IMR-90 (cell line): ENCODE measurements around the gene NR5A1. TPM values are rescaled to one million over a fixed set of nuclear protein-coding genes. Genes with fewer than 3 reads are reported as not detected.

ENCODE experiments used
- ATAC-seq: fragments of 200-7000 bp; cut with Tn5 transposase; 2 replicates; pipeline ENCODE4 v1.9.1; 2020; ENCODE audit warnings: low read depth, mild to moderate bottlenecking, moderate library complexity
- BruUV-seq: library from RNA; stranded (reverse); fragments of 400-500 nt; replicated peaks from 2 replicates; lab custom pipeline; 2021; lab: Mats Ljungman, UMichigan
- CTCF ChIA-PET: fragments of 300-600 bp; formaldehyde crosslinking; extraction: SDS; loops from one replicate; lab custom pipeline; 2021; ENCODE audit warnings: antibody characterized with exemption; lab: Yijun Ruan, JAX
- POLR2A ChIA-PET: fragments of 300-600 bp; sonication (Branson Sonifier 250); formaldehyde crosslinking; loops from one replicate; lab custom pipeline; 2022; ENCODE audit warnings: antibody characterized with exemption; ENCODE audit not compliant: unreplicated experiment; lab: Charles Lee
- DNase-seq: peaks from one replicate; pipeline ENCODE4 v3.0.0; 2013
- H2AFZ ChIP-seq: replicated peaks from 2 replicates; pipeline ENCODE3; 2013; ENCODE audit warnings: low read length, mild to moderate bottlenecking; ENCODE audit not compliant: poor library complexity
- H2AK5ac ChIP-seq: 2 replicates; pipeline ENCODE4 v1.6.1; 2013; ENCODE audit warnings: low read depth, low read length, inconsistent platforms
- H2AK9ac ChIP-seq: replicated peaks from 2 replicates; pipeline ENCODE3; 2013; ENCODE audit warnings: mild to moderate bottlenecking, low read depth, low read length, moderate library complexity; ENCODE audit not compliant: poor library complexity
- H2BK120ac ChIP-seq: 2 replicates; pipeline ENCODE4 v1.6.1; 2013; ENCODE audit warnings: low read depth, low read length, inconsistent platforms
- H2BK15ac ChIP-seq: 3 replicates; pipeline ENCODE4 v1.6.1; 2013; ENCODE audit warnings: low read depth, low read length, inconsistent platforms
- H2BK20ac ChIP-seq: 2 replicates; pipeline ENCODE4 v1.6.1; 2013; ENCODE audit warnings: low read depth, mild to moderate bottlenecking, inconsistent platforms, low read length, moderate library complexity
- H2BK5ac ChIP-seq: 2 replicates; pipeline ENCODE4 v1.6.1; 2013; ENCODE audit warnings: mild to moderate bottlenecking, low read depth, low read length, inconsistent platforms; ENCODE audit not compliant: poor library complexity, severe bottlenecking
- H3K14ac ChIP-seq: replicated peaks from 2 replicates; pipeline ENCODE4 v1.6.1; 2013; ENCODE audit warnings: low read depth, low read length, inconsistent platforms
- H3K18ac ChIP-seq: 2 replicates; pipeline ENCODE4 v1.6.1; 2013; ENCODE audit warnings: low read depth, low read length, control low read depth
- H3K23ac ChIP-seq: 2 replicates; pipeline ENCODE4 v1.6.1; 2013; ENCODE audit warnings: low read depth, low read length, inconsistent platforms
- H3K27ac ChIP-seq: 2 replicates; pipeline ENCODE4 v1.5.1; 2013; ENCODE audit warnings: mild to moderate bottlenecking, control low read depth, low read length; ENCODE audit not compliant: insufficient read depth
- H3K27me3 ChIP-seq: 2 replicates; pipeline ENCODE4 v1.6.1; 2013; ENCODE audit warnings: low read length; ENCODE audit not compliant: control insufficient read depth, insufficient read depth
- H3K36me3 ChIP-seq: 2 replicates; pipeline ENCODE4 v1.6.1; 2013; ENCODE audit warnings: low read length, mixed read lengths; ENCODE audit not compliant: control insufficient read depth, insufficient read depth
- H3K4ac ChIP-seq: 2 replicates; pipeline ENCODE4 v1.6.1; 2013; ENCODE audit warnings: low read depth, low read length, inconsistent platforms
- H3K4me1 ChIP-seq: 2 replicates; pipeline ENCODE4 v1.6.1; 2013; ENCODE audit warnings: low read length, mixed read lengths; ENCODE audit not compliant: control insufficient read depth, insufficient read depth
- H3K4me2 ChIP-seq: 2 replicates; pipeline ENCODE4 v1.6.1; 2013; ENCODE audit warnings: low read depth, mild to moderate bottlenecking, control low read depth, low read length, moderate library complexity
- H3K4me3 ChIP-seq: 2 replicates; pipeline ENCODE4 v1.5.1; 2013; ENCODE audit warnings: low read depth, mild to moderate bottlenecking, control low read depth, low read length, moderate library complexity; ENCODE audit not compliant: insufficient read depth
- H3K56ac ChIP-seq: 2 replicates; pipeline ENCODE4 v1.6.1; 2013; ENCODE audit warnings: low read length, inconsistent platforms; ENCODE audit not compliant: insufficient read depth; ENCODE audit errors: extremely low read depth
- H3K79me1 ChIP-seq, 2 experiments: 2 replicates each; pipeline ENCODE4 v1.6.1; 2013; ENCODE audit warnings: low read length in 2 of 2, inconsistent platforms in 1 of 2, low read depth in 1 of 2
- H3K9ac ChIP-seq: 2 replicates; pipeline ENCODE4 v1.6.1; 2013; ENCODE audit warnings: low read depth, low read length, control low read depth
- H3K9me1 ChIP-seq: 2 replicates; pipeline ENCODE4 v1.6.1; 2013; ENCODE audit warnings: low read length, inconsistent platforms; ENCODE audit not compliant: insufficient read depth
- H3K9me3 ChIP-seq: 2 replicates; pipeline ENCODE4 v1.6.1; 2013; ENCODE audit warnings: low read length; ENCODE audit not compliant: control insufficient read depth, insufficient read depth
- H4K20me1 ChIP-seq: 2 replicates; pipeline ENCODE4 v1.6.1; 2013; ENCODE audit warnings: low read length, inconsistent platforms; ENCODE audit not compliant: insufficient read depth
- H4K5ac ChIP-seq: 2 replicates; pipeline ENCODE4 v1.6.1; 2013; ENCODE audit warnings: mild to moderate bottlenecking, low read depth, low read length, control low read depth
- H4K8ac ChIP-seq, 2 experiments: 2 replicates each; pipeline ENCODE4 v1.6.1; 2013; ENCODE audit warnings: low read depth in 2 of 2, low read length in 2 of 2, control low read depth in 1 of 2, inconsistent platforms in 1 of 2
- H4K91ac ChIP-seq: 2 replicates; pipeline ENCODE4 v1.6.1; 2013; ENCODE audit warnings: low read depth, low read length, inconsistent platforms; ENCODE audit not compliant: insufficient read depth
- MAZ ChIP-seq: IDR thresholded peaks from 2 replicates; pipeline ENCODE4 v1.6.1; 2012; ENCODE audit warnings: low read depth, mild to moderate bottlenecking, low read length, improper control_type of control experiment, moderate library complexity, borderline replicate concordance
- NFE2L2 ChIP-seq: fragments of 150-350 bp; IDR thresholded peaks from 2 replicates; pipeline ENCODE4 v1.6.1; 2016; ENCODE audit warnings: low read depth, mild to moderate bottlenecking, low read length
- RAD21 ChIP-seq: IDR thresholded peaks from 2 replicates; pipeline ENCODE4 v1.6.1; 2012; ENCODE audit warnings: low read length, improper control_type of control experiment
- SMC3 ChIP-seq: fragments of 150-350 bp; IDR thresholded peaks from 2 replicates; pipeline ENCODE4 v1.6.1; 2016; ENCODE audit warnings: low read depth, mild to moderate bottlenecking, antibody characterized with exemption, low read length, moderate library complexity
- WGBS, 2 experiments: methylation state at CpG; one replicate each; pipeline versions ENCODE4 v1.1.5 to v1.1.7; 2013; ENCODE audit warnings: missing lambda C conversion rate in 2 of 2; ENCODE audit not compliant: insufficient read length in 1 of 2; ENCODE audit errors: extremely low coverage in 2 of 2; 5-methylcytosine and 5-hydroxymethylcytosine counted together
- dilution Hi-C: fragments of 300-500 bp; cut with HindIII; formaldehyde crosslinking; loops from one replicate; pipeline ENCODE4 v1.14.3; 2018; ENCODE audit warnings: low sequenced_read_pairs; ENCODE audit not compliant: unreplicated experiment
- in situ Hi-C: fragments of 300-500 bp; cut with MboI; formaldehyde crosslinking; loops from 3 replicates; pipeline ENCODE4 v1.14.3; 2019; ENCODE audit warnings: low sequenced_read_pairs, inconsistent platforms, mixed read lengths
- intact Hi-C: fragments of 100-400 bp; cut with micrococcal nuclease; formaldehyde crosslinking; loops from 2 replicates; pipeline ENCODE4 v1.10.0; 2022
- polyA plus RNA-seq, 3 experiments: library from polyadenylated mRNA; depleted of rRNA; stranded (reverse); fragments of >200 nt; gene quantifications; 2 replicates each; pipeline ENCODE4 v1.2.3, GENCODE V29; 2012; ENCODE audit warnings: low replicate concordance in 1 of 3
- total RNA-seq: library from RNA; depleted of rRNA; stranded (reverse); fragments of >200 nt; gene quantifications from 2 replicates; pipeline ENCODE4 v1.2.3, GENCODE V29; 2012
- TF ChIP-seq, protein P1 (sequence below): conservative IDR thresholded peaks from 2 replicates; pipeline ENCODE4 v1.5.1; 2012; ENCODE audit warnings: mild to moderate bottlenecking, low read depth, low read length, improper control_type of control experiment
- TF ChIP-seq, protein P2 (sequence below): fragments of 150-350 bp; IDR thresholded peaks from 2 replicates; pipeline ENCODE4 v1.6.1; 2017; ENCODE audit warnings: mild to moderate bottlenecking, antibody characterized with exemption, low read length, low read depth
- TF ChIP-seq, protein P3 (sequence below): fragments of 150-350 bp; IDR thresholded peaks from 2 replicates; pipeline ENCODE4 v1.6.1; 2016; ENCODE audit warnings: low read depth, mild to moderate bottlenecking, low read length, moderate library complexity, borderline replicate concordance

Gene NR5A1
- total and polyA plus RNA-seq, 2 of the 4 experiments (the other 2 are of a cell fraction): not detected

DNA sequence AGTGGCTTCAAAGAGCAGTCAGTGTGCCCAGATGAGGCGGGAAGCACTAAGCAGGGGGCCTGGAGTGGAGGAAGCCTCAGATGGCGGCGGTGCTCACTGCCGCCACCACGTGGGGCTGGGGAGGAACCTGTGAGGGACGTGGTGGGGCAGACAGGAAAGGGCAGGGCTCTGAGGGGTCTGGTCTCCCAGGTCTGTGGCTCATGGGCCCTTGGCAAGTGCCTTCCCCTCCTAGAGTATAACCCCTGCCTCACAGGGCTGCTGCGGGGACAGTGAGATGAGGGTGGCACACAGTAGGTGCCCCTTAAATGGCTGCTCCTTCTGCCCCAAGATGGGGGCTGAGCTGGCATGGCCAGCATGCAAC, 26.6 kb downstream of the NR5A1 start:
- Histone ChIP-seq H2AFZ (no peak overlapping the region), H2BK20ac (no peak overlapping the region), H3K27ac (no peak overlapping the region), H3K4me3 (no peak overlapping the region), H3K9me3 (no peaks in the 10 kb centered on the region), H3K23ac (no peak overlapping the region; the same call in 1 of the 2 replicates), H2BK5ac (no peak overlapping the region), H4K5ac (no peak overlapping the region), H3K9ac (no peak overlapping the region), H3K27me3 (peaks cover 76% of the 10 kb centered on the region), H3K79me1 (no peaks in the 10 kb centered on the region), H3K14ac (no peak overlapping the region), H3K4me1 (no peaks in the 10 kb centered on the region), H4K20me1 (no peaks in the 10 kb centered on the region), H3K36me3 (no peaks in the 10 kb centered on the region), H3K4ac (no peak overlapping the region), H3K56ac (no peak overlapping the region), H4K8ac (no peak overlapping the region), H3K9me1 (0 out of 2 replicates have a peak, but pooled peaks cover 3% of the 10 kb centered on the region), H3K4me2 (no peak overlapping the region), H3K18ac (no peak overlapping the region), H2BK120ac (no peak overlapping the region), H2AK9ac (no peak overlapping the region), H2BK15ac (no peak overlapping the region), H2AK5ac (no peak overlapping the region), H4K91ac (no peak overlapping the region)
- in situ Hi-C loops: no loop called here
- CTCF ChIA-PET: no interaction called here
- BruUV-seq: no TSS peak
- 60% methylated on average over 1 of the region's 7 CpGs; no CpG with 5 or more reads in 1 of the 2 experiments for WGBS, 2 experiments
- ATAC-seq (peak; percentile 63; the same call in 1 of the 2 replicates), DNase-seq (peak; percentile 4)
- POLR2A ChIA-PET: no interaction called here
- intact Hi-C loops: no loop called here
- TF ChIP-seq, protein P1, sequence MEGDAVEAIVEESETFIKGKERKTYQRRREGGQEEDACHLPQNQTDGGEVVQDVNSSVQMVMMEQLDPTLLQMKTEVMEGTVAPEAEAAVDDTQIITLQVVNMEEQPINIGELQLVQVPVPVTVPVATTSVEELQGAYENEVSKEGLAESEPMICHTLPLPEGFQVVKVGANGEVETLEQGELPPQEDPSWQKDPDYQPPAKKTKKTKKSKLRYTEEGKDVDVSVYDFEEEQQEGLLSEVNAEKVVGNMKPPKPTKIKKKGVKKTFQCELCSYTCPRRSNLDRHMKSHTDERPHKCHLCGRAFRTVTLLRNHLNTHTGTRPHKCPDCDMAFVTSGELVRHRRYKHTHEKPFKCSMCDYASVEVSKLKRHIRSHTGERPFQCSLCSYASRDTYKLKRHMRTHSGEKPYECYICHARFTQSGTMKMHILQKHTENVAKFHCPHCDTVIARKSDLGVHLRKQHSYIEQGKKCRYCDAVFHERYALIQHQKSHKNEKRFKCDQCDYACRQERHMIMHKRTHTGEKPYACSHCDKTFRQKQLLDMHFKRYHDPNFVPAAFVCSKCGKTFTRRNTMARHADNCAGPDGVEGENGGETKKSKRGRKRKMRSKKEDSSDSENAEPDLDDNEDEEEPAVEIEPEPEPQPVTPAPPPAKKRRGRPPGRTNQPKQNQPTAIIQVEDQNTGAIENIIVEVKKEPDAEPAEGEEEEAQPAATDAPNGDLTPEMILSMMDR: peak; percentile 38
- no peak for TF ChIP-seq NFE2L2
- TF ChIP-seq, protein P2, sequence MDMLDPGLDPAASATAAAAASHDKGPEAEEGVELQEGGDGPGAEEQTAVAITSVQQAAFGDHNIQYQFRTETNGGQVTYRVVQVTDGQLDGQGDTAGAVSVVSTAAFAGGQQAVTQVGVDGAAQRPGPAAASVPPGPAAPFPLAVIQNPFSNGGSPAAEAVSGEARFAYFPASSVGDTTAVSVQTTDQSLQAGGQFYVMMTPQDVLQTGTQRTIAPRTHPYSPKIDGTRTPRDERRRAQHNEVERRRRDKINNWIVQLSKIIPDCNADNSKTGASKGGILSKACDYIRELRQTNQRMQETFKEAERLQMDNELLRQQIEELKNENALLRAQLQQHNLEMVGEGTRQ: peak; percentile 30; the same call in 1 of the 2 replicates
- TF ChIP-seq MAZ: no peak
- TF ChIP-seq, protein P3, sequence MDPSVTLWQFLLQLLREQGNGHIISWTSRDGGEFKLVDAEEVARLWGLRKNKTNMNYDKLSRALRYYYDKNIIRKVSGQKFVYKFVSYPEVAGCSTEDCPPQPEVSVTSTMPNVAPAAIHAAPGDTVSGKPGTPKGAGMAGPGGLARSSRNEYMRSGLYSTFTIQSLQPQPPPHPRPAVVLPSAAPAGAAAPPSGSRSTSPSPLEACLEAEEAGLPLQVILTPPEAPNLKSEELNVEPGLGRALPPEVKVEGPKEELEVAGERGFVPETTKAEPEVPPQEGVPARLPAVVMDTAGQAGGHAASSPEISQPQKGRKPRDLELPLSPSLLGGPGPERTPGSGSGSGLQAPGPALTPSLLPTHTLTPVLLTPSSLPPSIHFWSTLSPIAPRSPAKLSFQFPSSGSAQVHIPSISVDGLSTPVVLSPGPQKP: no peak
- peak; percentile 32; the same call in 1 of the 2 replicates for TF ChIP-seq RAD21
- peak; percentile 36 for TF ChIP-seq SMC3
- dilution Hi-C loops: no loop called here
